ENCODE results near the gene IGFBP6. TPM values are rescaled to one million over a fixed set of nuclear protein-coding genes. Genes with fewer than 3 reads are reported as not detected.
"Not testable (repeated sequence)": the region's sequence is repeated elsewhere in the genome, so short reads cannot be mapped to it uniquely, and the experiment has no call there.

IGFBP6 gene
- total RNA-seq, 5 donors from 2014 or later (not counting 1 experiment from before 2014, with no cell fraction given), result 0.67 to 1.4 (median 0.79) TPM; not detected in 2

- H3K27me3 Mint-ChIP-seq, result peaks cover 0 to 13% of the 10 kb centered on the region in 2 donors
- H3K9me3 ChIP-seq, result no peaks in the 10 kb centered on the region
- H3K4me3 Mint-ChIP-seq, result no peak overlapping the region
- peaks cover 0 to 9% of the 10 kb centered on the region in 2 experiments for H3K27me3 ChIP-seq (replicated peaks in 1 of 2; ENCODE audit: control insufficient read depth in 2 of 2, extremely low read depth in 1 of 2, insufficient read depth in 2 of 2, low read length in 1 of 2)
- no peaks in the 10 kb centered on the region for H3K4me1 ChIP-seq (ENCODE audit: control insufficient read depth in 1 of 2, extremely low read depth in 1 of 2, insufficient read depth in 2 of 2, low read length in 2 of 2)
- no peak overlapping the region for H3K27ac Mint-ChIP-seq
- 92% methylated on average over 4 of the region's 6 CpGs for WGBS (ENCODE audit: insufficient coverage)
- no peak overlapping the region for H3K4me3 ChIP-seq (ENCODE audit: control insufficient read depth in 1 of 2, extremely low read depth in 1 of 2, low read length in 1 of 2)
- H3K9me3 Mint-ChIP-seq, result no peaks in the 10 kb centered on the region
- H3K36me3 Mint-ChIP-seq, result no peaks in the 10 kb centered on the region
- H3K27ac ChIP-seq (ENCODE audit: low read length), result no peak overlapping the region
- no peaks in the 10 kb centered on the region for H3K36me3 ChIP-seq (ENCODE audit: control insufficient read depth in 2 of 2, extremely low read depth in 1 of 2, insufficient read depth in 1 of 2, low read length in 1 of 2)
- no peaks in the 10 kb centered on the region for H3K4me1 Mint-ChIP-seq
- ATAC-seq (replicated peaks in 1 of 4) (no peak), DNase-seq (no peak)
- ChIA-PET POLR2A (no interaction called here), CTCF (no interaction called here)
Observed at GRCh38 chr12:53090105-53090504, 7.4 kb upstream of the IGFBP6 start.

DNA sequence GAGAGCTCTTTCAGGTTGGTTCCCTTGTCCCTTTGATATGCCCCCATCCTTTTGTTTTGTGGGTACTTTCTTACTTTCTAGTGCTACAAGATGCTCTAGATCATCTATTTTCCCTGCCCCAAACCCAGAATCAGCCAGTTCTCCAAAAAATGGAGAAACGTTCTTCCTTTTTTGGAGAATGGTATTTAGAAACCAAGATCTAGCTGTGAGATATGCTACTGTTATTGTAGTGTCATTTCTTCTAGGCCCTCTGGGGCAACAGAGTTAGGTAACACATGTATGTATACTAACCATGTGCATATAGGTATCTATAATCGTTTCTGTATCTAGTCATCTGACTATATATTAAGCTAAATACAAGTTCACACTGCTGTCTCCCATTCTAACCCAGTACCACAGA lies 6.9 kb upstream of the IGFBP6 start:
- POLR2A ChIA-PET, result no interaction called here
- H3K9me3 Mint-ChIP-seq, result no peaks in the 10 kb centered on the region

DNA sequence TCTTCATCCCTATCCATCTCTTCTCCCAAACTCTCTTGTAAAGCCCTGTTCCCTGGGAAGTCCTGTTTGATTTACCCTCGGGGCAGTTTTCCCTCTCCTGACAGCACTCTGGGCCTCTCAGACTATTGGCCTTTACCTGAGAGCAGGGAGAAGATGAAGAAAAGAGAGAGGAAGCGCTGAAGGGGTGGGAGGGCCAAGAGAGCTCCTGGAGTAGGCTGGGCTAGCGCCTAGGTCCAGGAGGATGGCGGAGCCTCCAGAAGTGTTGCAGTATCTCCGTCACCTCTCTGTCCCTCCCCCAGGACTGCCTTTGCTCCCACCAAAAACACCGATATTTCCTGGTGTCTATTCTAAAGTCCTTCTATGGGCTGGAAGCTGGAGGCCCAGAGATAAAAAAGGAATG lies 5.7 kb upstream of the IGFBP6 start:
- POLR2A ChIA-PET, result no interaction called here
- no peaks in the 10 kb centered on the region for H3K36me3 Mint-ChIP-seq

More for the DNA sequence above, 6.9 kb upstream of the IGFBP6 start:
- ATAC-seq (replicated peaks in 1 of 4) (no peak), DNase-seq (no peak)
- H3K27ac Mint-ChIP-seq, result no peak overlapping the region
- H3K36me3 Mint-ChIP-seq, result no peaks in the 10 kb centered on the region
- no peak overlapping the region for H3K4me3 Mint-ChIP-seq
- peaks cover 0 to 12% of the 10 kb centered on the region in 2 donors for H3K27me3 Mint-ChIP-seq
- CTCF ChIA-PET, result no interaction called here
- Histone ChIP-seq H3K27me3 (replicated peaks in 1 of 2; ENCODE audit: control insufficient read depth in 2 of 2, extremely low read depth in 1 of 2, insufficient read depth in 2 of 2, low read length in 1 of 2) (peaks cover 0 to 9% of the 10 kb centered on the region in 2 experiments), H3K4me1 (ENCODE audit: control insufficient read depth in 1 of 2, extremely low read depth in 1 of 2, insufficient read depth in 2 of 2, low read length in 2 of 2) (no peaks in the 10 kb centered on the region), H3K27ac (ENCODE audit: low read length) (no peak overlapping the region), H3K9me3 (no peaks in the 10 kb centered on the region), H3K36me3 (ENCODE audit: control insufficient read depth in 2 of 2, extremely low read depth in 1 of 2, insufficient read depth in 1 of 2, low read length in 1 of 2) (no peaks in the 10 kb centered on the region), H3K4me3 (ENCODE audit: control insufficient read depth in 1 of 2, extremely low read depth in 1 of 2, low read length in 1 of 2) (no peak overlapping the region)
- H3K4me1 Mint-ChIP-seq, result no peaks in the 10 kb centered on the region
- WGBS (ENCODE audit: insufficient coverage), result no CpG with 5 or more reads among the region's 2 CpGs

DNA sequence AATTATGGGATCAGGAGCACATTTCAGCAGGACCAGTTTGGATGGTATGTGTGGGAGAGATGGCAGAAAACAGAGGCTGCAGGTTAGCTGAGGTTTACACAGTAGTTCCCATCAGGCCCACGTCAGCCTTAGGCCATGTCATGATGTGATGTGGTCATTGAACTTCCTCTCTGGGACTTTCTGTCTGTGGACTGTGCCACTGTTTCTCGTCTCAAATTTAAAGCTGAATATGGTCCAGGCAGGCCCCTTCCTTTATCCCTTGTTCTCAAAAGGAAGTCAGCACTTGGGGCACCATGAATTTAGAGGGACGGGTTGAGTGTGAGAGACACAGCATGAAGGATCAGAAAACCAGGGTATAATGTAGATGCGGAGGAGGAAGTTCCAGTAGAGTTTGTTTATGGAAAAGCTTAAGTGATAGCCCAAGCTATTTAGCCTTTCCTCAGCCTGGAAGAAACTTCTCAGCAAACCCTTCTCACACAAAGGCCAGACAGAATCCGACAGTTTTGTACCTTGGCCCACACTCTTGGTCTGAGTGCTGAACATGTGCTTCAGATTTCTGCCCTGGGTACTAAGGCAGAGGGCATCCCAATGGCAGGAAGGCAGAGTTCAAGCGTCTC lies 3.6 kb upstream of the IGFBP6 start:
- Mint-ChIP-seq H3K4me1 (peaks cover 18 to 19% (median 18%) of the 10 kb centered on the region in 3 donors), H3K9me3 (no peaks in the 10 kb centered on the region), H3K27me3 (peaks cover 0 to 10% of the 10 kb centered on the region in 2 donors), H3K27ac (no peak overlapping the region), H3K36me3 (no peaks in the 10 kb centered on the region), H3K4me3 (no peak overlapping the region)
- Histone ChIP-seq H3K9me3 (no peaks in the 10 kb centered on the region), H3K4me1 (ENCODE audit: control insufficient read depth in 1 of 2, extremely low read depth in 1 of 2, insufficient read depth in 2 of 2, low read length in 2 of 2) (peaks cover 3 to 21% of the 10 kb centered on the region in 2 experiments), H3K27ac (ENCODE audit: low read length) (no peak overlapping the region), H3K36me3 (ENCODE audit: control insufficient read depth in 2 of 2, extremely low read depth in 1 of 2, insufficient read depth in 1 of 2, low read length in 1 of 2) (no peaks in the 10 kb centered on the region), H3K4me3 (ENCODE audit: control insufficient read depth in 1 of 2, extremely low read depth in 1 of 2, low read length in 1 of 2) (no peak overlapping the region), H3K27me3 (replicated peaks in 1 of 2; ENCODE audit: control insufficient read depth in 2 of 2, extremely low read depth in 1 of 2, insufficient read depth in 2 of 2, low read length in 1 of 2) (peaks cover 0 to 22% of the 10 kb centered on the region in 2 experiments)
- WGBS (ENCODE audit: insufficient coverage), result 68% methylated on average over 4 of the region's 6 CpGs
- ChIA-PET CTCF (interaction anchor here in 1 of 2 donors (1.0 kb wide), 1 partner anchor 28 kb away, joined by 3 read pairs; no protein-coding TSS in a partner anchor), POLR2A (no interaction called here)
- DNase-seq (no peak), ATAC-seq (replicated peaks in 1 of 4) (no peak)

More for the DNA sequence above, 5.7 kb upstream of the IGFBP6 start:
- peaks cover 0 to under 1% of the 10 kb centered on the region in 2 experiments for H3K4me1 ChIP-seq (ENCODE audit: control insufficient read depth in 1 of 2, extremely low read depth in 1 of 2, insufficient read depth in 2 of 2, low read length in 2 of 2)
- no peak overlapping the region for H3K27ac Mint-ChIP-seq
- peaks cover 0 to 16% of the 10 kb centered on the region in 2 experiments for H3K27me3 ChIP-seq (replicated peaks in 1 of 2; ENCODE audit: control insufficient read depth in 2 of 2, extremely low read depth in 1 of 2, insufficient read depth in 2 of 2, low read length in 1 of 2)
- no peak for DNase-seq
- H3K27ac ChIP-seq (ENCODE audit: low read length), result no peak overlapping the region
- no peaks in the 10 kb centered on the region for H3K9me3 Mint-ChIP-seq
- H3K4me3 ChIP-seq (ENCODE audit: control insufficient read depth in 1 of 2, extremely low read depth in 1 of 2, low read length in 1 of 2), result no peak overlapping the region
- CTCF ChIA-PET, result interaction anchor here in 1 of 2 donors (1.4 kb wide), 1 partner anchor 26 kb away, joined by 3 read pairs; no protein-coding TSS in a partner anchor
- peaks cover 0 to 11% of the 10 kb centered on the region in 2 donors for H3K27me3 Mint-ChIP-seq
- WGBS (ENCODE audit: insufficient coverage), result no CpG with 5 or more reads among the region's 6 CpGs
- H3K4me1 Mint-ChIP-seq, result peaks cover 1 to 4% (median 1%) of the 10 kb centered on the region in 3 donors
- no peaks in the 10 kb centered on the region for H3K36me3 ChIP-seq (ENCODE audit: control insufficient read depth in 2 of 2, extremely low read depth in 1 of 2, insufficient read depth in 1 of 2, low read length in 1 of 2)
- no peak overlapping the region for H3K4me3 Mint-ChIP-seq
- ATAC-seq (replicated peaks in 1 of 4), result no peak
- no peaks in the 10 kb centered on the region for H3K9me3 ChIP-seq

- POLR2A ChIA-PET, result interaction anchor here in 1 of 2 donors (0.6 kb wide), 1 partner anchor 112 kb away, joined by 4 read pairs; no protein-coding TSS in a partner anchor
- no peak overlapping the region for H3K27ac Mint-ChIP-seq
Observed at GRCh38 chr12:53094394-53094787, 3.1 kb upstream of the IGFBP6 start.

GRCh38 chr12:53094796-53095595 lies 2.5 kb upstream of the IGFBP6 start:
- Histone ChIP-seq H3K4me1 (ENCODE audit: control insufficient read depth in 1 of 2, extremely low read depth in 1 of 2, insufficient read depth in 2 of 2, low read length in 2 of 2) (peaks cover 7 to 30% of the 10 kb centered on the region in 2 experiments), H3K27me3 (replicated peaks in 1 of 2; ENCODE audit: control insufficient read depth in 2 of 2, extremely low read depth in 1 of 2, insufficient read depth in 2 of 2, low read length in 1 of 2) (peaks cover 0 to 19% of the 10 kb centered on the region in 2 experiments)
- H3K27me3 Mint-ChIP-seq; ATAC-seq (replicated peaks in 1 of 4); H3K27ac ChIP-seq (ENCODE audit: low read length); H3K4me3 Mint-ChIP-seq; DNase-seq; H3K9me3 ChIP-seq; H3K36me3 Mint-ChIP-seq; H3K27ac Mint-ChIP-seq; H3K36me3 ChIP-seq (ENCODE audit: control insufficient read depth in 2 of 2, extremely low read depth in 1 of 2, insufficient read depth in 1 of 2, low read length in 1 of 2); H3K9me3 Mint-ChIP-seq; H3K4me3 ChIP-seq (ENCODE audit: control insufficient read depth in 1 of 2, extremely low read depth in 1 of 2, low read length in 1 of 2): not testable (repeated sequence)
- CTCF ChIA-PET, result interaction anchor here in 1 of 2 donors (1.4 kb wide), 1 partner anchor 29 kb away, joined by 9 read pairs; no protein-coding TSS in a partner anchor
- POLR2A ChIA-PET, result interaction anchor here in 1 of 2 donors (0.6 kb wide), 2 partner anchors 112 to 397 kb away, joined by 3 to 4 read pairs; no protein-coding TSS in a partner anchor
- H3K4me1 Mint-ChIP-seq, result peaks cover 24 to 26% (median 25%) of the 10 kb centered on the region in 3 donors
- WGBS (ENCODE audit: insufficient coverage), result 83% methylated on average over 1 of the region's 5 CpGs

More at GRCh38 chr12:53094394-53094787, 3.1 kb upstream of the IGFBP6 start:
- DNase-seq (no peak), ATAC-seq (replicated peaks in 1 of 4) (no peak)
- peaks cover 0 to 9% of the 10 kb centered on the region in 2 donors for H3K27me3 Mint-ChIP-seq
- Histone ChIP-seq H3K27ac (ENCODE audit: low read length) (no peak overlapping the region), H3K36me3 (ENCODE audit: control insufficient read depth in 2 of 2, extremely low read depth in 1 of 2, insufficient read depth in 1 of 2, low read length in 1 of 2) (no peaks in the 10 kb centered on the region), H3K4me3 (ENCODE audit: control insufficient read depth in 1 of 2, extremely low read depth in 1 of 2, low read length in 1 of 2) (no peak overlapping the region), H3K9me3 (no peaks in the 10 kb centered on the region), H3K4me1 (ENCODE audit: control insufficient read depth in 1 of 2, extremely low read depth in 1 of 2, insufficient read depth in 2 of 2, low read length in 2 of 2) (peaks cover 7 to 26% of the 10 kb centered on the region in 2 experiments), H3K27me3 (replicated peaks in 1 of 2; ENCODE audit: control insufficient read depth in 2 of 2, extremely low read depth in 1 of 2, insufficient read depth in 2 of 2, low read length in 1 of 2) (peaks cover 0 to 22% of the 10 kb centered on the region in 2 experiments)
- CTCF ChIA-PET, result interaction anchor here in 1 of 2 donors (1.0 kb wide), 1 partner anchor 29 kb away, joined by 3 read pairs; no protein-coding TSS in a partner anchor
- WGBS (ENCODE audit: insufficient coverage), result 82% methylated on average over 5 of the region's 6 CpGs
- peaks cover 23 to 25% (median 24%) of the 10 kb centered on the region in 3 donors for H3K4me1 Mint-ChIP-seq
- no peaks in the 10 kb centered on the region for H3K36me3 Mint-ChIP-seq
- H3K4me3 Mint-ChIP-seq, result no peak overlapping the region
- no peaks in the 10 kb centered on the region for H3K9me3 Mint-ChIP-seq

All from T-cell (primary cell).